HCT116 (cell line): ENCODE results near the gene DOK1. TPM values are rescaled to one million over a fixed set of nuclear protein-coding genes. Genes with fewer than 3 reads are reported as not detected.

ENCODE experiments used
- ATAC-seq: fragments of 200-7000 bp; cut with Tn5 transposase; 2 replicates; pipeline ENCODE4 v1.9.1; 2020; ENCODE audit warnings: mild to moderate bottlenecking, moderate library complexity
- BruUV-seq: library from RNA; stranded (reverse); fragments of 400-500 nt; replicated peaks from 2 replicates; lab custom pipeline; 2021; lab: Mats Ljungman, UMichigan
- CTCF ChIA-PET: fragments of 300-600 bp; sonication (Branson Sonifier 250); formaldehyde crosslinking; loops from one replicate; lab custom pipeline; 2021; ENCODE audit warnings: antibody characterized with exemption; lab: Charles Lee
- POLR2A ChIA-PET: fragments of 300-600, 350-600 bp; sonication (Branson Sonifier 250); formaldehyde crosslinking; loops from one replicate; lab custom pipeline; 2021; ENCODE audit warnings: antibody characterized with exemption; lab: Charles Lee
- RAD21 ChIA-PET, 2 experiments: fragments of 300-600 bp; sonication (Branson Sonifier 250); formaldehyde crosslinking; loops; one replicate each; lab custom pipeline; 2023; ENCODE audit warnings: low total read pairs in 2 of 2; ENCODE audit not compliant: uncharacterized antibody in 2 of 2, unreplicated experiment in 2 of 2, low non-redundant PET in 1 of 2; lab: Charles Lee
- DNase-seq: peaks from one replicate; pipeline ENCODE4 v3.0.0-alpha.2; 2010; ENCODE audit warnings: low read depth, low spot score
- H2AFZ ChIP-seq: fragments of 200-600 bp; shearing (Covaris generic), sonication (generic); 2 replicates; pipeline ENCODE4 v1.6.1; 2017; ENCODE audit warnings: low read depth, mixed run types, mixed read lengths, antibody characterized with exemption, low read length; ENCODE audit not compliant: poor library complexity, severe bottlenecking
- H3K27ac ChIP-seq: 2 replicates; pipeline ENCODE4 v1.5.1; 2012; ENCODE audit warnings: low read depth, low read length
- H3K27me3 ChIP-seq: fragments of 200-600 bp; sonication (generic); 2 replicates; pipeline ENCODE4 v1.6.1; 2016; ENCODE audit warnings: mixed run types, low read length, mixed read lengths; ENCODE audit not compliant: insufficient read depth
- H3K36me3 ChIP-seq, 2 experiments: fragments of 200-500 bp in 1 of 2; fragments of 200-600 bp in 1 of 2; sonication (Bioruptor generic) in 1 of 2; sonication (generic) in 1 of 2; 2 replicates each; pipeline versions ENCODE4 v1.5.1 to v1.6.1; 2014 to 2016; ENCODE audit warnings: low read length in 2 of 2, inconsistent platforms in 1 of 2, mixed read lengths in 1 of 2, mixed run types in 1 of 2; ENCODE audit not compliant: insufficient read depth in 2 of 2, control insufficient read depth in 1 of 2
- H3K4me1 ChIP-seq, 2 experiments: fragments of 200-600 bp in 1 of 2; sonication (generic) in 1 of 2; 2 replicates each; pipeline versions ENCODE4 v1.5.1 to v1.6.1; 2012 to 2017; ENCODE audit warnings: low read length in 2 of 2, inconsistent platforms in 1 of 2, mild to moderate bottlenecking in 1 of 2, mixed read lengths in 1 of 2, mixed run types in 1 of 2, moderate library complexity in 1 of 2; ENCODE audit not compliant: insufficient read depth in 2 of 2, control insufficient read depth in 1 of 2
- H3K4me2 ChIP-seq: fragments of 200-600 bp; sonication (generic); 2 replicates; pipeline ENCODE4 v1.6.1; 2017; ENCODE audit warnings: mixed run types, low read length, mixed read lengths
- H3K4me3 ChIP-seq, 2 experiments: fragments of 200-600 bp in 1 of 2; sonication (generic) in 1 of 2; replicated peaks in 1 of 2; 2 replicates each; pipeline ENCODE4 v1.5.1; 2011 to 2016; ENCODE audit warnings: low read length in 2 of 2, control low read depth in 1 of 2, low read depth in 1 of 2, mild to moderate bottlenecking in 1 of 2, mixed read lengths in 1 of 2, mixed run types in 1 of 2
- H3K79me2 ChIP-seq: fragments of 200-600 bp; sonication (generic); 2 replicates; pipeline ENCODE4 v1.6.1; 2017; ENCODE audit warnings: mild to moderate bottlenecking, mixed run types, low read length, moderate library complexity, mixed read lengths; ENCODE audit not compliant: insufficient read depth
- H3K9ac ChIP-seq: fragments of 200-600 bp; sonication (generic); 2 replicates; pipeline ENCODE4 v1.6.1; 2016; ENCODE audit warnings: low read length, mixed read lengths
- H3K9me2 ChIP-seq: fragments of 200-600 bp; sonication (generic), shearing (Covaris generic); 2 replicates; pipeline ENCODE4 v1.6.1; 2017; ENCODE audit warnings: mixed run types, mild to moderate bottlenecking, moderate library complexity; ENCODE audit not compliant: insufficient read depth
- H3K9me3 ChIP-seq, 2 experiments: fragments of 200-500 bp in 1 of 2; fragments of 200-600 bp in 1 of 2; sonication (Bioruptor generic) in 1 of 2; sonication (generic) in 1 of 2; 2 replicates each; pipeline ENCODE4 v1.6.1; 2014 to 2017; ENCODE audit warnings: low read length in 2 of 2, mixed read lengths in 2 of 2, inconsistent platforms in 1 of 2, low read depth in 1 of 2, mild to moderate bottlenecking in 1 of 2, mixed run types in 1 of 2, moderate library complexity in 1 of 2; ENCODE audit not compliant: control insufficient read depth in 1 of 2, insufficient read depth in 1 of 2
- H4K20me1 ChIP-seq: fragments of 200-600 bp; sonication (generic), shearing (Covaris generic); 2 replicates; pipeline ENCODE4 v1.6.1; 2017; ENCODE audit warnings: mixed run types, mild to moderate bottlenecking, moderate library complexity; ENCODE audit not compliant: insufficient read depth
- CEBPB ChIP-seq: IDR thresholded peaks from 2 replicates; pipeline ENCODE4 v1.6.1; 2012; ENCODE audit warnings: low read depth
- CTCF ChIP-seq, 3 experiments: fragments of 200-600 bp in 1 of 3; sonication (generic) in 1 of 3; IDR thresholded peaks in 2 of 3; conservative IDR thresholded peaks in 1 of 3; 2 replicates each; pipeline ENCODE4 v1.5.1; 2012 to 2017; ENCODE audit warnings: low read depth in 2 of 3, low read length in 2 of 3, antibody characterized with exemption in 1 of 3, borderline replicate concordance in 1 of 3, control low read depth in 1 of 3, mild to moderate bottlenecking in 1 of 3, mixed read lengths in 1 of 3, mixed run types in 1 of 3, moderate library complexity in 1 of 3; ENCODE audit not compliant: insufficient read depth in 1 of 3
- EZH2 ChIP-seq: fragments of 200-600 bp; sonication (generic); IDR thresholded peaks from 2 replicates; pipeline ENCODE4 v1.6.1; 2017; ENCODE audit warnings: antibody characterized with exemption, mixed run types
- JUND ChIP-seq: IDR thresholded peaks from 2 replicates; pipeline ENCODE4 v1.6.1; 2012
- MAX ChIP-seq: IDR thresholded peaks from 2 replicates; pipeline ENCODE4 v1.6.1; 2012
- POLR2AphosphoS5 ChIP-seq: IDR thresholded peaks from 2 replicates; pipeline ENCODE4 v1.6.1; 2011; ENCODE audit warnings: mild to moderate bottlenecking, low read depth, low read length, moderate library complexity
- RAD21 ChIP-seq: IDR thresholded peaks from 2 replicates; pipeline ENCODE4 v1.6.1; 2012; ENCODE audit warnings: low read depth, mild to moderate bottlenecking
- SIN3A ChIP-seq: IDR thresholded peaks from 2 replicates; pipeline ENCODE4 v1.6.1; 2012; ENCODE audit warnings: low read depth
- SP1 ChIP-seq: IDR thresholded peaks from 2 replicates; pipeline ENCODE4 v1.6.1; 2012; ENCODE audit warnings: low read depth
- SRF ChIP-seq: IDR thresholded peaks from 2 replicates; pipeline ENCODE4 v1.6.1; 2012; ENCODE audit warnings: low read depth
- TCF7L2 ChIP-seq: IDR thresholded peaks from 2 replicates; pipeline ENCODE4 v1.7.0; 2011; ENCODE audit warnings: borderline replicate concordance, inconsistent platforms; ENCODE audit not compliant: insufficient read depth, insufficient read length; ENCODE audit errors: extremely low read depth
- YY1 ChIP-seq: IDR thresholded peaks from 2 replicates; pipeline ENCODE4 v1.6.1; 2011; ENCODE audit warnings: low read length, low read depth, moderate library complexity, mild to moderate bottlenecking; ENCODE audit not compliant: insufficient replicate concordance; ENCODE audit errors: extremely low read depth
- ZNF274 ChIP-seq: fragments of 200-500 bp; sonication (Bioruptor generic); IDR thresholded peaks from 2 replicates; pipeline ENCODE4 v1.6.1; 2014; ENCODE audit warnings: mild to moderate bottlenecking, low read depth, low read length, inconsistent platforms
- intact Hi-C: fragments of 100-400 bp; cut with micrococcal nuclease; formaldehyde crosslinking; loops from 2 replicates; pipeline ENCODE4 v1.10.0; 2022
- total RNA-seq: library from RNA; stranded (reverse); gene quantifications from one replicate; pipeline ENCODE4 v1.2.1, GENCODE V29; 2021; ENCODE audit not compliant: unreplicated experiment
- TF ChIP-seq, protein P1 (sequence below): IDR thresholded peaks from 2 replicates; pipeline ENCODE4 v1.6.1; 2012
- TF ChIP-seq, protein P2 (sequence below): IDR thresholded peaks from 2 replicates; pipeline ENCODE4 v1.6.1; 2011; ENCODE audit warnings: mild to moderate bottlenecking, low read length, moderate library complexity; ENCODE audit not compliant: insufficient replicate concordance; ENCODE audit errors: extremely low read depth

The DOK1 gene
- total RNA-seq, 1 experiment from 2014 or later = 18.8 TPM

DNA sequence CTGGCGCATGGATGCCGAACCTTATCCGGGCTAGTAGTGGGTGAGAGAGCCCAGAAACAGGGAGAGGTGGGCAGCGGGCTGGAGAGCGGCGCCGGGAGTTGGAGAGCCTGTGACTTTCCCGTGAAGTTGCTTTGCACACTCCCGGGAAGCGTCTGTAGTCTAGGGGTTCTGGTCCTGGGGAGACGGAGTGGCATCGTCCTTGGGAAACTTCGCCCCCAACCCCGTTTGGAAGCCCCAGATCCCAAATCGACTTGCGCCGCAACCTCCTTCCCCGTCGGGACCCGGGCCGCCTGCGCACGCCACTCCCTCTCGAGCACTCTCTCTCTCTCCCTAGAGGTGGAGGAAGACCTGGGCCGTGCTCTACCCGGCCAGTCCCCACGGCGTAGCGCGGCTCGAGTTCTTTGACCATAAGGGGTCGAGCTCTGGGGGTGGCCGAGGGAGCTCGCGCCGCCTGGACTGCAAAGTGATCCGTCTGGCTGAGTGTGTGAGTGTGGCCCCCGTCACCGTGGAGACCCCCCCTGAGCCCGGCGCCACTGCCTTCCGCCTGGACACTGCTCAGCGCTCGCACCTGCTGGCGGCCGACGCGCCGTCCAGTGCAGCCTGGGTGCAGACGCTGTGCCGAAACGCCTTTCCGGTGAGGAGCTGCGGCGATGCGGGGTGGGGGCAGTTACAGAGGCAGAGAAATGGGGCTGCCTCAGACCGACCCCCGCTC lies 456 bp downstream of the DOK1 start:
- intact Hi-C loops = no loop called here
- Histone ChIP-seq H4K20me1 (no peaks in the 10 kb centered on the region), H3K27me3 (no peaks in the 10 kb centered on the region), H3K27ac (peak overlapping the region; percentile 90), H3K36me3 (peaks cover 7 to 9% of the 10 kb centered on the region in 2 experiments; a peak in 3 of 4 replicates), H3K4me2 (peak overlapping the region; percentile 95), H3K9me3 (no peaks in the 10 kb centered on the region), H2AFZ (no peak overlapping the region), H3K9ac (peak overlapping the region; percentile 98), H3K9me2 (no peaks in the 10 kb centered on the region), H3K4me1 (peaks cover 12 to 36% of the 10 kb centered on the region in 2 experiments; a peak in 3 of 4 replicates), H3K4me3 (peak overlapping the region; percentile 93 to 97), H3K79me2 (peaks cover 16% of the 10 kb centered on the region; the same call in 1 of the 2 replicates)
- CTCF ChIA-PET = no interaction called here
- BruUV-seq = no TSS peak
- peak; percentile 75 for ATAC-seq
- DNase-seq = no peak
- RAD21 ChIA-PET = no interaction called here
- POLR2A ChIA-PET = interaction anchor here (1.0 kb wide), 1 partner anchor 48 kb away, joined by 3 read pairs; the partner anchor contains the start of gene PCGF1
- TF ChIP-seq, protein P1, sequence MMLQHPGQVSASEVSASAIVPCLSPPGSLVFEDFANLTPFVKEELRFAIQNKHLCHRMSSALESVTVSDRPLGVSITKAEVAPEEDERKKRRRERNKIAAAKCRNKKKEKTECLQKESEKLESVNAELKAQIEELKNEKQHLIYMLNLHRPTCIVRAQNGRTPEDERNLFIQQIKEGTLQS = no peak
- TF ChIP-seq SIN3A (no peak), ZNF274 (no peak), MAX (no peak), SRF (no peak), POLR2AphosphoS5 (no peak; the same call in 1 of the 2 replicates), YY1 (no peak), TCF7L2 (no peak), SP1 (no peak), CEBPB (no peak), RAD21 (no peak), EZH2 (no peak), CTCF (IDR thresholded peaks at IDR 0.05 in 2 of 3, conservative IDR thresholded peaks at IDR 0.05 in 1 of 3; ENCODE audit: borderline replicate concordance in 1 of 3, insufficient read depth in 1 of 3, low read depth in 2 of 3, low read length in 2 of 3) (no peak), JUND (no peak)
- TF ChIP-seq, protein P2, sequence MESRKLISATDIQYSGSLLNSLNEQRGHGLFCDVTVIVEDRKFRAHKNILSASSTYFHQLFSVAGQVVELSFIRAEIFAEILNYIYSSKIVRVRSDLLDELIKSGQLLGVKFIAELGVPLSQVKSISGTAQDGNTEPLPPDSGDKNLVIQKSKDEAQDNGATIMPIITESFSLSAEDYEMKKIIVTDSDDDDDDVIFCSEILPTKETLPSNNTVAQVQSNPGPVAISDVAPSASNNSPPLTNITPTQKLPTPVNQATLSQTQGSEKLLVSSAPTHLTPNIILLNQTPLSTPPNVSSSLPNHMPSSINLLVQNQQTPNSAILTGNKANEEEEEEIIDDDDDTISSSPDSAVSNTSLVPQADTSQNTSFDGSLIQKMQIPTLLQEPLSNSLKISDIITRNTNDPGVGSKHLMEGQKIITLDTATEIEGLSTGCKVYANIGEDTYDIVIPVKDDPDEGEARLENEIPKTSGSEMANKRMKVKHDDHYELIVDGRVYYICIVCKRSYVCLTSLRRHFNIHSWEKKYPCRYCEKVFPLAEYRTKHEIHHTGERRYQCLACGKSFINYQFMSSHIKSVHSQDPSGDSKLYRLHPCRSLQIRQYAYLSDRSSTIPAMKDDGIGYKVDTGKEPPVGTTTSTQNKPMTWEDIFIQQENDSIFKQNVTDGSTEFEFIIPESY = no peak
